Gastroesophageal sphincter (tissue), 4 donors: ENCODE results near the gene ZNF506. TPM values are rescaled to one million over a fixed set of nuclear protein-coding genes. Genes with fewer than 3 reads are reported as not detected.
"Not testable (repeated sequence)": the region's sequence is repeated elsewhere in the genome, so short reads cannot be mapped to it uniquely, and the experiment has no call there.

Experiments
- ATAC-seq: fragments of 150-250 bp; one replicate; pipeline ENCODE4 v1.9.1; 2016; ENCODE audit warnings: mild to moderate bottlenecking, moderate library complexity
- H3K27ac ChIP-seq, 4 donors: fragments of 200-600 bp; sonication (generic) in 3 of 4; 1 replicate in 3 of 4; 2 replicates in 1 of 4; pipeline ENCODE4 v1.5.1; 2016 to 2019
- H3K27me3 ChIP-seq: fragments of 200-600 bp; sonication (generic); one replicate; pipeline ENCODE4 v1.5.1; 2019
- H3K36me3 ChIP-seq, 2 donors: fragments of 200-600 bp; sonication (generic); one replicate each; pipeline ENCODE4 v1.5.1; 2019; ENCODE audit warnings: control low read depth in 1 of 2
- H3K4me1 ChIP-seq, 3 donors: fragments of 200-600 bp; sonication (generic); 1 replicate in 2 of 3; 2 replicates in 1 of 3; pipeline ENCODE4 v1.5.1; 2016 to 2019; ENCODE audit warnings: control low read depth in 2 of 3
- H3K4me3 ChIP-seq, 2 donors: fragments of 200-600 bp; sonication (generic); one replicate each; pipeline ENCODE4 v1.5.1; 2019; ENCODE audit warnings: mild to moderate bottlenecking in 1 of 2, moderate library complexity in 1 of 2
- H3K9me3 ChIP-seq, 3 donors: fragments of 200-600 bp; sonication (generic); one replicate each; pipeline ENCODE4 v1.5.1; 2017 to 2019; ENCODE audit warnings: control low read depth in 2 of 3
- EP300 ChIP-seq: sonication (generic); formaldehyde crosslinking; IDR thresholded peaks from one replicate; pipeline ENCODE4 v1.6.1; 2017; ENCODE audit warnings: antibody characterized with exemption, mild to moderate bottlenecking
- POLR2A ChIP-seq, 2 donors: fragments of 450-650 bp; IDR thresholded peaks; one replicate each; pipeline ENCODE4 v1.6.1; 2017; ENCODE audit warnings: antibody characterized with exemption in 2 of 2, mild to moderate bottlenecking in 2 of 2, moderate library complexity in 1 of 2
- POLR2AphosphoS5 ChIP-seq: sonication (generic); formaldehyde crosslinking; IDR thresholded peaks from one replicate; pipeline ENCODE4 v1.6.1; 2017; ENCODE audit warnings: antibody characterized with exemption
- whole genome bisulfite sequencing, 2 donors: methylation state at CpG; one replicate each; pipeline ENCODE4 v1.1.5; 2018; ENCODE audit warnings: low coverage in 1 of 2; 5-methylcytosine and 5-hydroxymethylcytosine counted together
- total RNA-seq, 4 donors: library from RNA; depleted of rRNA; stranded (reverse); fragments of >200 nt; gene quantifications; one replicate each; pipeline ENCODE4 v1.1.0, GENCODE V29; 2016
- TF ChIP-seq, protein P1 (sequence below), 4 experiments: fragments of 200-600 bp in 2 of 4; fragments of 450-650 bp in 2 of 4; sonication (generic) in 1 of 4; IDR thresholded peaks; one replicate each; pipeline ENCODE4 v1.5.1; 2017 to 2019; ENCODE audit warnings: antibody characterized with exemption in 4 of 4, mild to moderate bottlenecking in 2 of 4, moderate library complexity in 2 of 4

Gene ZNF506
- total RNA-seq, 4 donors from 2014 or later, result 17.7 to 34.2 (median 25.9) TPM

DNA sequence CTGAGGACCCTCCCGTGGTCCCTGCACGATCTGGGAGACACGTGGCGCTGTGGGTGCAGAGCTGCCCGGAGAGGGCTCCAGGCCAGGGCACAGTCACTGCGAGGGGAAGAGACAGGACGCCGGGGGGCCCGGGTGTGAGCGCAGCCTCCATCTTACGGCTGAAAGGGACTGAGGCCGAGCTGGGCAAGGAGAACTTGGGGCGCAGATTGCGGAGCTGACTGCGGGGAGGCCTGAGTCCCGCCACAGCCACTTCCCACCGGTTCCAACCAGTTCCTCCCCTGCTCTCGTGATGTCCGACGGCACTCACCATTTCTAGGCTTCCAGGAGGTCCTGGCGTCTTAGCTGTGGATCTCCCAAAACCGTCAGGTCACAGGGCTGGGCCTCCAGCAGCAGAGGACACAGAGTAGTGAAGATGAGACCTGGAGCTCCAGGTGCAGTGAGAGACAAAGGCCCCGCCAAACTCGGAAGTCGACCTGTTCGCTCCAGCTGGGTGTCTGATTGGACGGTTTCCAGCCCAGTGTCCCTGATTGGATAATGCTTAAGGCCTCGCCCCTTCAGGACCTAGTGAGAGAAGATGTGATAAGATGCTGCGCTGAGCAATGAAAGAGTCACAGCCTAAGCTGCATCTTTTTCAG, 39.3 kb upstream of the ZNF506 start:
- Histone ChIP-seq H3K27me3 (peaks cover 30% of the 10 kb centered on the region), H3K27ac (no peak overlapping the region), H3K4me1 (peaks cover 0 to 4% (median 0%) of the 10 kb centered on the region in 3 donors), H3K36me3 (no peaks in the 10 kb centered on the region), H3K4me3 (peak overlapping the region in 1 of 2 donors; percentile 14), H3K9me3 (no peaks in the 10 kb centered on the region)
- 17 to 67% methylated on average over 1 to 18 of the region's 29 CpGs for WGBS, 2 donors
- no peak for ATAC-seq
- TF ChIP-seq POLR2AphosphoS5 (no peak), POLR2A (IDR thresholded peaks at IDR 0.05) (no peak), EP300 (no peak)
- TF ChIP-seq, protein P1, sequence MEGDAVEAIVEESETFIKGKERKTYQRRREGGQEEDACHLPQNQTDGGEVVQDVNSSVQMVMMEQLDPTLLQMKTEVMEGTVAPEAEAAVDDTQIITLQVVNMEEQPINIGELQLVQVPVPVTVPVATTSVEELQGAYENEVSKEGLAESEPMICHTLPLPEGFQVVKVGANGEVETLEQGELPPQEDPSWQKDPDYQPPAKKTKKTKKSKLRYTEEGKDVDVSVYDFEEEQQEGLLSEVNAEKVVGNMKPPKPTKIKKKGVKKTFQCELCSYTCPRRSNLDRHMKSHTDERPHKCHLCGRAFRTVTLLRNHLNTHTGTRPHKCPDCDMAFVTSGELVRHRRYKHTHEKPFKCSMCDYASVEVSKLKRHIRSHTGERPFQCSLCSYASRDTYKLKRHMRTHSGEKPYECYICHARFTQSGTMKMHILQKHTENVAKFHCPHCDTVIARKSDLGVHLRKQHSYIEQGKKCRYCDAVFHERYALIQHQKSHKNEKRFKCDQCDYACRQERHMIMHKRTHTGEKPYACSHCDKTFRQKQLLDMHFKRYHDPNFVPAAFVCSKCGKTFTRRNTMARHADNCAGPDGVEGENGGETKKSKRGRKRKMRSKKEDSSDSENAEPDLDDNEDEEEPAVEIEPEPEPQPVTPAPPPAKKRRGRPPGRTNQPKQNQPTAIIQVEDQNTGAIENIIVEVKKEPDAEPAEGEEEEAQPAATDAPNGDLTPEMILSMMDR (IDR thresholded peaks at IDR 0.05), result no peak

DNA sequence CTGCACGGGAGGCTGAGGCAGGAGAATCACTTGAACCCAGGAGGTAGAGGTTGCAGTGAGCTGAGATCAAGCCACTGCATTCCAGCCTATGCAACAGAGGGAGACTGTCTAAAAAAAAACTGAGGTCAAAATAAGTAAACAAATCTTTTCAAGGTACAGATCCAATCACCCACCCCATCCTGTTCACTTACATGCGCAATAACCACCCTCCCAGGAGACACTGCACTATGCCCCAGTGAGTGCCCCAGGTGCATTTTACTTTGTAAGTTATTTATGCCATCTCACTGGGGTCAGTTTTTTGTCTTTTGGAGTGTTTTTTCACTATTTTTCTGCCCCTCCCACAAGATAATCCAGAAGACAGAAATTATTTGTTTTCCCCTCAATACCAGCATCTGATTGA, 37.2 kb upstream of the ZNF506 start:
- ATAC-seq, result no peak
- Histone ChIP-seq H3K9me3 (no peaks in the 10 kb centered on the region), H3K4me1 (no peaks in the 10 kb centered on the region), H3K27me3 (peaks cover 30% of the 10 kb centered on the region), H3K36me3 (no peaks in the 10 kb centered on the region), H3K27ac (no peak overlapping the region), H3K4me3 (no peak overlapping the region)
- WGBS, 2 donors, result 88% methylated on average over 2 of the region's 2 CpGs
- no peak for TF ChIP-seq POLR2AphosphoS5
- TF ChIP-seq EP300, result no peak
- no peak for TF ChIP-seq POLR2A (IDR thresholded peaks at IDR 0.05)
- TF ChIP-seq, protein P1 (IDR thresholded peaks at IDR 0.05), result no peak

DNA sequence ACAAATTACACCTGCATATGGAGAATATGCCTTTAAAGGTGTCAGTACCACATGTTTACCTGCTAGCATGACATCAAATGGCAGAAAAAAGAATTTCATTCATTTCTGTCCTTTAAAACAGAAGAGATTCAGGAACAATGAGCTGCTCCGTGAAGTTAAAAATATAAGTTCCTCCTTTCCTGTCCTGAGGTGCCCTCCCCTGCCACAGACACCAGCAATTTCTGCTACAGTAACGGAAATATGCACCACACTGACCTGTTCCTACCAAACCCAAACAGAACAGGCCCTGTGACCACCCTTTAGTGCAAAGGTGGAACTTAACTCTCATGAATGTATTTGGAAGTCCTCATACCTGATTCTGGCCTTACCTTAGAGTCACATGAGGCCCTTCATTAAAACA, 30.2 kb upstream of the ZNF506 start:
- WGBS, 2 donors, result 67 to 78% methylated on average over 2 of the region's 2 CpGs

DNA sequence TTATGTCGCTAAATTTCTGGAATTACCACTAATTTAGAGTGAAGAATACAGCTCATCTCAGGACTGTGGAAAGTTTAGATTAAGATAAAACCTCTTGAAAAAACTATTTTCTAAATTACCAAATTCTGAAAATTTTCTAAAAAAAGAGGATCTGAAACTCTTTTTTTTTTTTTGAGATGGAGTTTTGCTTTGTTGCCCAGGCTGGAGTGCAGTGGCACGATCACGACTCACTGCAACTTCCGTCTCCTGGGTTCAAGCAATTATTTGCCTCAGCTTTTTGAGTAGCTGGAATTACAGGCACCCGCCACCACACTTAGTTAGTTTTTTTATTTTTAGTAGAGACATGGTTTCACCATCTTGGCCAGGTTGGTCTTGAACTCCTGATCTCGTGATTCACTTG, 27.5 kb upstream of the ZNF506 start:
- no peaks in the 10 kb centered on the region for H3K4me1 ChIP-seq
- H3K27ac ChIP-seq, result no peak overlapping the region
- H3K4me3 ChIP-seq, result no peak overlapping the region
- no peaks in the 10 kb centered on the region for H3K36me3 ChIP-seq
- TF ChIP-seq, protein P1 (IDR thresholded peaks at IDR 0.05), result no peak
- no peak for TF ChIP-seq POLR2A (IDR thresholded peaks at IDR 0.05)
- no peak for TF ChIP-seq POLR2AphosphoS5
- TF ChIP-seq EP300, result no peak
- no peaks in the 10 kb centered on the region for H3K27me3 ChIP-seq
- no peak for ATAC-seq
- 83 to 96% methylated on average over 6 of the region's 6 CpGs for WGBS, 2 donors
- H3K9me3 ChIP-seq, result no peaks in the 10 kb centered on the region

More for the DNA sequence above, 30.2 kb upstream of the ZNF506 start:
- H3K4me3 ChIP-seq, H3K27ac ChIP-seq, ATAC-seq, H3K4me1 ChIP-seq, H3K9me3 ChIP-seq, H3K27me3 ChIP-seq, H3K36me3 ChIP-seq: not testable (repeated sequence)

DNA sequence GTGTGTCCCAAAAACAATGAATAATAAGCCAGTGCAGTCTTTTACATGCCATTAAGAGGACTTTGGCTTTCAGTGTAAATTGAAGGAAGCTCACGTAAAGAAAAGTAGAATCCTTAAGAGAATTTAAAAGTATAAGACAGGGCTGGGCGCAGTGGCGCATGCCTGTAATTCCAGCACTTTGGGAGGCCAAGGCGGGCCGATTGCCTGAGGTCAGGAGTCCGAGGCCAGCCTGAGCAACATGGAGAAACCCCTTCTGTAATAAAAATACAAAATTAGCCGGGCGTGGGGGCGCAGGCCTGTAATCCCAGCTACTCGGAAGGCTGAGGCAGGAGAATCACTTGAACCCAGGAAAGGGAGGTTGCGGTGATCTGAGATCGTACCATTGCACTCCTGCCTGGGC, 26.2 kb upstream of the ZNF506 start:
- WGBS, 2 donors, result 92 to 94% methylated on average over 4 to 12 of the region's 12 CpGs

More for the DNA sequence above, 26.2 kb upstream of the ZNF506 start:
- TF ChIP-seq EP300, result no peak
- no peak for TF ChIP-seq POLR2A (IDR thresholded peaks at IDR 0.05)
- TF ChIP-seq POLR2AphosphoS5, result no peak
- TF ChIP-seq, protein P1 (IDR thresholded peaks at IDR 0.05), result no peak
- no peaks in the 10 kb centered on the region for H3K9me3 ChIP-seq
- ATAC-seq, result no peak
- no peak overlapping the region for H3K27ac ChIP-seq
- H3K27me3 ChIP-seq, result no peaks in the 10 kb centered on the region
- no peak overlapping the region for H3K4me3 ChIP-seq
- H3K36me3 ChIP-seq, result no peaks in the 10 kb centered on the region
- no peaks in the 10 kb centered on the region for H3K4me1 ChIP-seq
